NCI-H1105 (cell line): ENCODE data around the gene MSI2.

Experiments used
- DNase-seq: peaks from one replicate; lab custom pipeline; 2025; lab: John Stamatoyannopoulos, UW

The MSI2 gene

DNA sequence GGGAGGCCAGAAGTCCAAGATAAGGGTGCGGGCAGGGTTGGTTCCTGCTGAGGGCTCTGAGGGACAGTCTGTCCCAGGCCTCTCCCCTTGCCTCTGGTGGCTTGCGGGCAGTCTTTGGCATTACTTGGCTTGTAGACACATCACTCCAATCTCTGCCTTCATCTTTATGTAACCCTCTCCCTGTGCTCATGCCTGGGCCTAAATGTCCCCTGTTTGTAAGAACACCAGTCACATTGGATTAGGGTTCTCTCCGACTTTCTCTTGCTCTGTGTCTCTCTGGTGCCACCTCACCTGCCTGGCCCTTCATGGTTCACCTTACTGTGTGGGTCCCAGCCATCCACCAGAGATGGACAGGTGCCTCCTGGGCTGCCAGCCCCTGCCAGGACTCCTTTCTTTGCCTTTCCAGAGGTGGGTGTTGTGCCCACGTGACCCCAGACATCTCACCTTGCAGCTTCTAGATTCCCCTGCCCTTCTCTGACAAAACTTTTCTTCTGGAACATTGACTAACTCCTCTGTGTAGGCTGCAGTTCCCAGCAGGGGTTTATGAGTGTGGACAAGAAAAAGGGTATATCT, 205.8 kb downstream of the MSI2 start:
- no peak for DNase-seq

DNA sequence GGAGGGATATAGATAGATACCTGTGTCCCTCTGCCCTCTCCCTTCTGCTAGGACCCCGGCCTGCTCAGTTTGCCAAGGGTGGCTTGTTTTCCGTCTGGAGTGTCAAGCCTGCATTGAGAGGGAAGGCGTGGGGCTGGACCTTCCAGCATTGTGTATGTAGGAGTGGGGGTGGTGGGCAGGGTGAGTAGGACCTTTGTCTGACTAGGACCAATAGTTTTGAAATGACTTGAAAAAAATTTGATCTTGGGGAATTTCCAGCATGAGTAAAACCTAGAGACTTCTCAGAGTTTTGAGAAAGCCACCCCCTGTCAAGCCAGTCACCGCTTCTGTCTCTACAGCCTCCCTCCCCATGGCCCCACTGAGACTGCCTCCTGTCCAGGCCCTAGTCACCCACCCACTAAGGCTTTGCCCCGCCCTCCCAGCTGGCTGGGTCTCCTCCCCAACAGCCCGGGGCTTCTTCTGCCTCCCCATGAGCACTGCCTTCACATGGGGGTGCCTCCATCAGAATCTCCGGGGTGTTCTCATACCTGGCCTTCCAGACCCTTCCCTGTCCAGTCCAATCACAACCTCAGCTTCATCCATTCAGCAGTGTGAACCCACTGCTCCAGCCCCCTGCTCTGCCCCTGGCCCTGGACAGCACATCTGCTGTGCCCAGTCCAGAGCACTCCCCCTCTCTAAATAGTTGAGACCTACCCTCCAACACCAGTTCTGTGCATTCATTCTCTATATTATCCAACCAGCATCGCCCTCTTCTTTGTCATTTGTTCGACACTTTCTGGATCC, 207.0 kb downstream of the MSI2 start:
- no peak for DNase-seq

DNA sequence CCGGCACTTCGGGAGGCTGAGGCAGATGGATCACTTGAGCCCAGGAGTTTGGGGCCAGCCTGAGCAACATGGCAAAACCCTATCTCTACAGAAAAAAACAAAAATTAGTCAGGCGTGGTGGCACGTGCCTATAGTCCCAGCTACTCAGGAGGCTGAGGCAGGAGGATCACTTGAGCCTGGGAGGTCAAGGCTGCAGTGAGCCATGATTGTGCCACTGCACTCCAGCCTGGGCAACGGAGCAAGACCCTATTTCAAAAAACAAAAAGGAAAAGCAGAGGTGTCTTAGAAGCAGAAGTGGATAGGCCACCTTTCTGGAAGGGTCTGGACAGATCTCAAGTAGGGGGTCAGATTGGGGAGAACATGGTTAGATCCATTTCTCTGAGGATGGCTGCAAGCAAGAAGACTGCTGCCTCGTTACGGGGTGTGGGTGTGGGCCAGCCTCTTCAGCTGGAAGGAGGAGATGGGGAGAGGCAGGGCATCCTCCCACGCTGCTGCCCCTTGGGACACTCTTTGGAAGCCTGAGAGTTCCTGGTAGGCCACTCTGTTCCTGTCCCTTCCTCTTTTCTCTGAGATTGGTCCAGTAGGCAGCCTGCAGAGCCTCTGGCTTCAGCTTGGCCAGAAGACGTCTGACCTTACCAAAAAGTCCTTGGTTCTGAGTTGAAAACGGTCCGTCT, 208.0 kb downstream of the MSI2 start:
- no peak for DNase-seq

DNA sequence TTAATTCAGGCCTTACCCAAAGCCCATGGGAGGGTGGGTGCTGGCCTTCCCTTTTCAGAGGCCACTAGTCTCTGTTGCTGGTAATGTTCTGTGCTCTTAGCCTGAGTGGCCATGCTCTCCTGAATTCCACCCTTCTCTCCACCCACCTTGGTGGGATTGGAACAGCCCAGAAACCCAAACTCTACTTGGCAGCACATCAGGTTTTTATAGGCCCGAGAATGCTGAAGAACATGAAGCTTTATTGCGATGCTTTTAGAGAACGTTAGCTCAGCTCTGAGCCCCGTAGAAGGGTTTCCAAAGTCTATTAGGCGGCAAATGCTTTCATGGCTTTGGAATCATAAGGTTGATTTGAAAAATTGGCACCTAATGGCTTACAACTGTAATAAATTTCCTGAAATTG, 209.3 kb downstream of the MSI2 start:
- DNase-seq: no peak

DNA sequence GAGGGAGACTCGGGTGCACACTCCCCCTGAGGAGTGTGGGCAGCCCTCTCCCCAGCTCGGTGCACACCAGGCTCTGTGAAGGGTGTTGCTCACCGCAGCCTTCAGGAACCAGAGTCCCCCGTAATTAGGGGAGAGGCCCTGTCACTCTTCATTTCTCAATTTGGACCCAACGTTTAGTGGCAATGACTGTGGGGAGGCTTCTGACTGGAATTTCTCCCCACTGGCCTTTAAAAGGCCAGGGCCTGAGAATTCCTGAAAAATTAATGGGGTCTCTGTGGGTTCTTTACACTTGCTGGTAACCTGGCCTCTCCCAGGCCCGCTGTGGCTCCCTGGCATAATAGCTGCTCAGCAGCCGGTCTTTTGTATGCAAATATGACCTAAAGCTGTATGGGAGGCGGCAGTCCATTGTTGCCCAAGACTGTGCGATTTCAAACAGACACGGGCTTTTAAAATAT, 209.7 kb downstream of the MSI2 start:
- no peak for DNase-seq

DNA sequence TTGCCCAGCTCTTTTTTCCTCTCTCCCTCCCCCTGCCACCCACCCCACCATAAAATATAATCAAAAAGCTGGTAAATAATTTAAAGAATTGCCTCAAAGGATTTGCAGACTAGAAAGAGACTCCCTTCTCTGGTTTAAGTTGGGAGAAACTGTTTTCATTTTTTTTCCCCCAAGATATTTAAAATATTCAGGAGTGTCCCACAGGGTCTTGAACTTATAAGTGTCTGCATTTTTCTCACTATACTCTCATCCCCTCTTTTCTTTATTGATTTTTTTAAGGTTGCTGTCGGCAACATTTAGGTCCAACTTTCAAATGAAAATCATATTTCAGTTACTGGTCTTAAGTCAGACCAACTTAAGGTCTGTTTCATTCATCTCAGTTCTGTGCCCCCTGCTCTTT, 210.2 kb downstream of the MSI2 start:
- DNase-seq: no peak

DNA sequence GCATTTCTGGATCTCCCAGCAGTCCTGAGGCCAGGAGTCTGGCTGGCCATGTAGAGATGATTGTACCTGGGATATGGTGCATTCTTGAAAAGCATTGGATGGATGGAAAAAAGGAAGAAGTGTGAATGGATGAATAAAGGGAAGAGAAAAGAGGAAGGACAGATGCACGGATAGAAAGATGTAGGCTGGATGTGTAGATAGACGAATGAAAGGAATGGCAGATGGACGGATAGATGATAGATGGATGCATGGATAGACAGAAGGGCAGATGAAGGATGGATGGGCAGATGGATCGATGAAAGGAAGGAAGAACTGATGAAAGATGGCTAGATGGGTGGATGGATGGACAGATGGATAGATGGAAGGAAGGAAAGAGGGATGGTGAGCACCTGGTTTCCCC, 210.9 kb downstream of the MSI2 start:
- no peak for DNase-seq

DNA sequence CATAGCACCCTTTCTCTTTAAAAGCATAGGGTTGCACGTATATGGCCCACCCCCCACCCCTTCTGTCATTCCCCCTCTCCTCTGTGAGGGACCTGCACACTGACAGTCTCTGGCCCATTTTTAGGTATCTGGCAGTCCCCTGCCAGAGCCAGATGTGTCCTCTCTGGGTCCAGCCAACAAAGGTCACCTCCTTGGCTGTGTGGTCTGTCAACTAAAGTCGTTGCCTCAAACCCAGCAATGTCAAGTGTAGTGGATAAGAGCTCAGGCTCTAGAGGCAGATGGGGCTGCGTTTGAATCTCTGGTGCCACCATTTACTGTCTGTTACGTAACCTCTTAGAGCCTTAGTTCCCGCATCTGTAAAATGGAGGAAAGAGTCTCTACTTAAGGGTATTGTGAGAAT, 211.5 kb downstream of the MSI2 start:
- no peak for DNase-seq

DNA sequence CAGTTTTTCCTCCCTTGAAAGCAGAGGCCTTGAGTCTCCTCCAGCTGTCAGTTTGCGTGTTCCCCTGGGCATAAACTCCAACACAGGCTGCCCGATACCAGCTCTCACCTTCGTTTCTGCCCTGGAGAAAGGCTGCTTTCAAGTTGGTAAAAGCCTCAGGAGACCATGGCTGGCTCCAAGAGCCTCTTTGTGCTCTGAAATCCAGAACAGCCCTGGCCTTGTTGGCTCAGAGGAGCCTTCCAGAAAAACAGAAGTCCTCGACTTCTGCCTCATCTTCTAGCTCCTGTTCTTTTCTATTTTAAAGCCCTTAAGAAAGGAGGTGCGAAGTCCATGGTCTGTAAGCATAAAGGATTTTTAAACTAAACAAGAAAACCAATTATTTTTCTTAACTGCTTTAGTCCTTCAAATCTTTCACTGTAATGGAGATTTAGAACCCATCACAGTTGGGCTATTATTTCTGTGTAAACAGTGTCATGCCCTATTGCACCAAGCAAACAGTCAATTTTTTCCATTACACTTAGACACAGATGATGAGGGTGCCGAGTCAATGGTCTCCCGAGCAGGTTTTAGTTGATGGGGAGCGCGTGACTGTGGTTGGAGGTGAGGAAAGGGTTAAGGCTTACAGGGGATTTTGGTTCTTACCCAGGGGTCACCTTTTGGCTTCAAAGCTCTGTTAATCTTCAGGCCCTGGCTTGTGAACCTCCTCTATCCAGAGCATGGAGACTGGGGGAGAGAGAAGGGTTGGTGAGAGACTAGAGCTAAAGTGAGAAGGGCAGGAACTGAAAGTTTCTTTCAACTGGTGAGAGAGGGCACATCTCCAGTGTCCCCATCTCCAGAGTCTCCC, 212.8 kb downstream of the MSI2 start:
- no peak for DNase-seq

DNA sequence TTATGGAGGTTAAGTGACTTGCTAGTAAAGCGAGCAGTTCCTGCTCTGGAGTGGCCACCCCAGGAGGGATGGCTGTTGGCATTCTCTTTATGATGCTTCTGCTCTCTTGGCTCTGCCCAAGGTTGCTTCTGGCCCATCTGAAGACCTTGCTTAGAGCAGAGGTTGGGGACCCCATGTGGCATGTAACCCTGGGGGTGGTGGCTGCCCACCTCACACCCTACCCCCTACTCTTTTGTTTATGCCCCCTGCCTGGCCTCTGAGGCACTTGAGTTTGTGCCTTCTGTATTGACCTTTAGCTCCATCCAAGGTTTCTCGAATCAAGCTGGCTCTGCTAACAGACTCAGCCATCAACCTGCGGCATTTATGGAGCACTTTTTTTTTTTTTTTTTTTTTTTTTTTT, 214.6 kb downstream of the MSI2 start:
- DNase-seq: no peak

DNA sequence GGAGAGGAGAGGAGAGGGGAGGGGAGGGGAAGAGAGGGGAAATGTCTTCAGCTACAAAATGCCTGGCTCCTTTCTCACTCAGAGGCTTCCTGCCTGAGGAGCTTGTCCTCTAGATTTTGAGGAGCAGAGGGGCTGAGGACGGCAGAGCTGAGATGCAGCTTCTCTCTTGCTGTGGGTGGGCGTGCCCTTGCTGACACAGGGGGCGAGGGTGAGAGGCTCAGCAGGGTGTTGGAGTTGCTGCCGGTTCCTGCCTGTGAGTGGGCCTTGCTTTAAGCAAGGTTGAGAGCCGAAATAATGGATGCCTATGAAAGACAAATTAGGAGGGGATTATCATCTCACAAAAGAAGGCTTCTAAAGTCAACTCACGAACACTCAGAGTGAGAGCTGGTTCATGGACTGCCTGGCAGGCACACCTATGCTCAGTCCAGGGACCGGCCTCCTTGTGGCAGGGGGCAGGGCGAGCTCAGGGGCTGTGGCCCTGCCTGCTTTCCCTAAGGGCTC, 215.6 kb downstream of the MSI2 start:
- no peak for DNase-seq

DNA sequence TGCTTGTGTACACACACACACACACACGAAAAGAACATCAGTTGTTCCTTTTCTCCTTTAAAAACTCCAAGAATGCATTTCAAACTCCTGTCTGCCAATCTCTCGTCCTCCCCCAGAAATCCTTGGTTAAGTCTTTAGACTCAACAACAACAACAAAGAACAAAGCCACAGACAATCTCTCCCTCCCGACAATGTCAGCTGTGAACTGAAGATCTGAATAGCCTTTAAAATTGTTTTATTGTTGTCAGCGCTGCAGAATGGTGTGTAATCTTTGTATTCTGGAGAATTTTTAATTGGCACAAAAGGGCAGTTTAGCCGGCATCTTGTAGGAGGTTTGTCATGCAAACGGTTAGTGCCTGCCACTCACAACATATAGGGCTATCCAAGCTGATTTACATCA, 219.5 kb downstream of the MSI2 start:
- no peak for DNase-seq

DNA sequence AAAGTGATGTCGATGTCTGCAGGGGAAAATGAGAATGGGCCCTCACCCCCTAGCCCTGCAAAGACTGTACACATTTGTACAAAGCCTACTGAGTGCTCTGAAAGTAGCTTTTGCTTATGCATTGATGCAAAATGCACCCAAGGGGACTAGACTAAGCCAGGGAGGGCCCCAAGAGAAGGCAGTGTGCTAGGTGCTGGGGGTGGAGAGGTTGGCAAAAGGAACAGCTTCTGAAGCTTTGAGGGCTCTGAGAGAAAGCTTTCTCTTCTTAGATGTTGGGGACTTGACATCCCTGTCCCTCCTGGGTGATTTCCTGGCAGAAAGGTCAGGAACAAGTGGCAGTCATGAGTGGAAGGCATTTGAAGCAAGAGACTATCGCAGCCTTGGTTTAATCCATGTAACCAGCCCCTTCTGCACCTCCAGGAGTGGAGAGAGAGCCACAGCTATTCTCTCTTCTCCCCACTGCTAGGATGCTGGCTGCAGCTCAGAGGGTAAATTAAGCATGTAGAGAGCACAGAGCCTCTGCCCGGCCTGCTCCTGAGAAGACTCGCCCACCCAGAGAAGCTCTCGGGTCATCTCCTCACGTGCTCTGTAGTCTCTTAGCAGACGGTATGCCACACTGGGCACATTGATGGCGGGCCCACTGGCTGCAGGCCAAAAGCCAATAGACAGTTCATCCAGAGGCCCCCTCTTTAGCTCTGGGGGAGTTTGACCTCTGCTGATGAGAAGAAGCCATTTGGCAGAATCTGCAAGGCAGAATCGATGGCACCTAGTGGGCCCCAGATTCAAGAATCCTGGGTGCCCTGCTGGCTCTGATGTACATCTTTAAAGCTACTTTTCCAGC, 221.4 kb downstream of the MSI2 start:
- no peak for DNase-seq

DNA sequence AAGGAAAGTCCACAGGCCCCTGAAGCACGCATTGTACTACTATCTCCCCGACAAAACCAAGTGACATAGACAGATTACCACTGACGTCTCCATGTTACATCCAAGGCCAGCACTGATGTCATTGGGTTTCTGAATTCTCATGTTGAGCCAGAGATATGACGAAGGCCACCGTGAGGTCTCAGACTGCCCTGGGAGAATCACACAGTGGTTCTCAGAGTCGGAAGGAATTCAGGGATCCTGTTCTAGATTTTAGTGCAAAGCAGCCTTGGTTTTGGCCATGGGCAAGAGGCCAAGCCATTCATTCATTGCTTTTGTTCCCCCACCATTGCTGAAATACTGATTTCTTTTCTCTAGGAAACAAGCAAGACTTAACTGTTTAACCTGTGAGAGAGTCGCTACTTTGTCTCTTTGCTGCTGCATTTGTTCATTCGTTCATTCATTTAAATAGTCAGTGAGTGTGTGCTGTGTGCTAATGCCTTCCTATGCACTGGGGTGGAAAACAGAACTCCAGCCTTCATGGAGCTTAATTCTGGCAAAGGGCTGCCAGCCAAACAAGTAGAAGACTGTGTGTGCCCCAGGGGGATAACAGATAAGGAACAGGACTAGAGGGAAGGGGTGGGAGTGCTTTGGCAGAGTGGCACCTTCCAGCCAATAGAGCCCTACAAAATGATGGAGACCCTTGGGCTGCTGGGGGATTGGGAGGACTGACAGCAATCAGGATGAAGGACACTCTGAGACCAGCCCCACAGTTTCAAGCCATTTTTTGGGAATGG, 222.3 kb downstream of the MSI2 start:
- DNase-seq: no peak

DNA sequence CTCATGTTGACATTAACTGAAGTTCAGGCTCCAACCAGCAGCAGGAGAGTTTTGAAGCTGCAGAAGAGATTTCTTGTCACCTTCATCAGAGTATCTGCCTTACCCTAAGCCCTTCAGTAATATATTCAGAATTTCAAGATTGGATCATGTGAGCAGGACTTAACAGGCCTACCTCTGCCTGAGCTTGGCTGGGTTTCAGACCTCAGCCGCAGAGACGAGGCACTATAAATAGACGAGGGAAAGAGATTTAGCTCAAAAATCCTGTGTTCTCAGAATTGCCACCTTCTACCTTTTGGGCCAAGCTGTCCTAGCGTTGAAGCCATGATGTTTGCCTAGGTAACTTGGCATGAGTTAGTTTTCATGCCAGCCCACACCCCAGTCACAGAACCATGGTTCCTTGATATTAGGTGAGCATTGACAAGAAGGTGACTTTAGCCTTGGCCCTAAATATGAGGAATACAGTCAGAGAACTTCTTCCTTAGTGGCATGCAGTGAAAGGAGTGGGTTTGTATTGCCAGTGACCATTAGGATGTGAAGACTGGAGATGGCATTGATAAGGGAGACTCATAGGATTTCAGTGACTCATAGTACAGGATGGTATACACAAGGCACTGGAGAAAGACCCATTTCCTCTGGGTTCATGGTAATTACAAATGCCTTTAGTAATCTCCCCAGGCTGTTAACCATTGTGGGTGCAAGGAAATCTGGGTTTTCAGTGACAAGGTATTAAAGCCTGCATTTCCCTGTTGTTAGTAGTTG, 224.3 kb downstream of the MSI2 start:
- DNase-seq: no peak

DNA sequence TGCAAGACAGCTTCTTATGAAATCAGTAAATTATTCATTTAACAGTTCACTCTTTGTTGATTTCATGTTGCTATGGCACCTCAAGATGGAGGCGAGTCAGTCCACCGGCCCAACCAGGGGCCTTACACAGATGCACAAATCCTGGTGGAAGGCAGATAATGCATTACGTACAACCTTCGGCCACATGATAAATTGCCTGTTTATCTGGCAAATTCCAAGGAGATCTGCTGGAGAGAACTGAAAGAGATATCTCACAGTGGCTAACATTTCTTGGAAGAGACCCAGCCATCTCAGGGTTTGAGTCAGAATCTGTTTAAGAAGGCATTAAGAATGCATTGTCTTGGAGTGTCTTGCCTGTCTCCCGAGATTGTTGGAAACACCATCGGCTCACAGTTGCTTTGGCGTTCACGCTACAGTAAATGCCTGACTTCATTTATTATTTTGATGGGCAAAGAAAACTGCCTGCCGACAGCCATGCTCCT, 225.6 kb downstream of the MSI2 start:
- DNase-seq: no peak

DNA sequence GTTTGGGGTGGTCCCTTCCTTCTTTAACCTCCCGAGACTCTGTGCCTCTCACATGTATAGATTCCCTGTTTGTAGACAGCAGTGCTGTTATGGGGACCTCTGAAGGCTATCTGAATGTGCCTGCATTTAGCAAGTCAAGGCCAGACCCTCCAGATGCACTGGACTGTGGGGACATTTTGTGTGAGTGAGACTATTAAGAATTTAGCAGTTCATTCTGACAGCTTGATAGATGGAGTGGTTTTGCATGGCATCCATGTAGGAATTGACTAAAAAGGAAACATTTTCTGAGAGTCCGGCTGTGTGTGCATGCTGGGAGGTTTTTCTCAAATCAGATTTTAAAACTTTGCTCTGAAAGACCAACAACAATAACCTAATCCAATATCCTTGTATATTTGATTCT, 226.3 kb downstream of the MSI2 start:
- DNase-seq: no peak

DNA sequence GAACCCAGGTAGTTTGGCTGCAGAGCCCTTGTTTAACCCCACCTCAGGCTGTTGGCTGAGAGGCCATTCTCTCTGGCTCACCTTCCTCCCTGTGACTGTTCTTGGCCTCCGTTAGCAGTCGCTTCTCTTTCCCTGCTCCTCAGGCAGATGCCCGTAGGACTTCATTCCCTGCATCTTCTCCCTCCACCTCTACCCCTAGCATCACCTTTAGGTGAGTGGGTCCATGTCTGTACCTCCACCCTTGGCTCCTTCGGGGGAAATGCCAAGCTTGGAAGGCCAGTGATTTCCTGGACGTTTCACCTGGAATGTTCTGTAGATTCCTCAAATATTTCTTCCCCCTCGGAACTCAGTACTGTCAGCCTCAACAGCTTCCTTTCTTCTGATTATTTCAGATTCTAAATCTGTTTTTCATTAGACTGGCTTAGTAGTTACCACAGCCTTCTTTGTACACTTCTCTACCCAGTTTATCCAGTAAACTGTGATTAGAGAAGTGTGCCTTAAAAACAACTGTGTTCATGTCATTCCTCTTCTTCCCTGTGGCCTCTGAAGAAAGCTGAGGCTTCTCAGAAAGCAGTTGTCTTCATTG, 227.9 kb downstream of the MSI2 start:
- DNase-seq: no peak
